SU-DHL-6 (cell line): ENCODE data around the gene LRRK1.

Experiments used
- EZH2phosphoT487 ChIP-seq: fragments of 200-600 bp; sonication (generic), shearing (Covaris generic); conservative IDR thresholded peaks from 2 replicates; pipeline ENCODE4 v1.6.1; 2018; ENCODE audit warnings: mild to moderate bottlenecking, antibody characterized with exemption, low read length, moderate library complexity, mixed read lengths
- TF ChIP-seq, protein P1 (sequence below): fragments of 200-600 bp; sonication (generic); IDR thresholded peaks from one replicate; pipeline ENCODE4 v1.5.1; 2017; ENCODE audit warnings: antibody characterized with exemption, mild to moderate bottlenecking, low read length, moderate library complexity; ENCODE audit not compliant: insufficient read depth, poor library complexity, severe bottlenecking

DNA sequence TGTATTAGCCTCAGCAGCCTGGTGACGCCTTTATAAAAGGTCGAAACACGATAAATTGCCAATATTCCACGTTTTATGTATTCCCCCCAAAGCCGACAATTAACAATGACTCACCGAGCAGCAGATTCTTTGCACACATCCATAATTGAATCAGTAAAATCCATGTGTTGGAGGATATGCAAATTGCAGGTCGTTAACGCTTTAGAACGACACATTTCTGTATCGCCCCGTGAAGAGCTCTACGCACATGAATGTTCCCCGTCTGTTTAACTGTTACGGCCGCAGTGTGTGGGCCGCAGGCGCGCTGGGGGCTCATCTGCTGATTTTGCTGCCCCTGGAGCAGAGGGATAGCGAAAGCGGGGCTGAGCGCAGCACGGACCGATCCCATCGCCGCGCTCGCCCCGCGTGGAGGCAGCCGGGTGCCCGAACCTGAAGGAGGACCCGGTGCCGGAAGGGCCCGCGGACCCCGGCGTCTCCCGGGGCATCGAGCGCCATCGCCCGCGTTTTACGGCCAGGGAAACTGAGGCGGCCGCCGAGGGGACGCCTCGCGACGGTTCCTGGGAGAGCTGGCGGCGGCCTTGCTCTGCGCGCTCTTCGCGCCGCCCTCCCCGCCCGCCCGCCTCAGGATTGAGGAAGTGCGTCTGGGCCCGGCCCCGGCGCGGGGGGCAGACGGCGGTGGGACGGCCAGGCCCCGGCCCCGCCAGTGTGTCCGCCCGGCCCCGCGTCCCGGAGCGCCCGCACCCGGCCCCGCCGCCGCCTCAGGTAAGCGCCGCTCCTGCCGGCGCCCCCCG, at the start of gene LRRK1:
- TF ChIP-seq, protein P1, sequence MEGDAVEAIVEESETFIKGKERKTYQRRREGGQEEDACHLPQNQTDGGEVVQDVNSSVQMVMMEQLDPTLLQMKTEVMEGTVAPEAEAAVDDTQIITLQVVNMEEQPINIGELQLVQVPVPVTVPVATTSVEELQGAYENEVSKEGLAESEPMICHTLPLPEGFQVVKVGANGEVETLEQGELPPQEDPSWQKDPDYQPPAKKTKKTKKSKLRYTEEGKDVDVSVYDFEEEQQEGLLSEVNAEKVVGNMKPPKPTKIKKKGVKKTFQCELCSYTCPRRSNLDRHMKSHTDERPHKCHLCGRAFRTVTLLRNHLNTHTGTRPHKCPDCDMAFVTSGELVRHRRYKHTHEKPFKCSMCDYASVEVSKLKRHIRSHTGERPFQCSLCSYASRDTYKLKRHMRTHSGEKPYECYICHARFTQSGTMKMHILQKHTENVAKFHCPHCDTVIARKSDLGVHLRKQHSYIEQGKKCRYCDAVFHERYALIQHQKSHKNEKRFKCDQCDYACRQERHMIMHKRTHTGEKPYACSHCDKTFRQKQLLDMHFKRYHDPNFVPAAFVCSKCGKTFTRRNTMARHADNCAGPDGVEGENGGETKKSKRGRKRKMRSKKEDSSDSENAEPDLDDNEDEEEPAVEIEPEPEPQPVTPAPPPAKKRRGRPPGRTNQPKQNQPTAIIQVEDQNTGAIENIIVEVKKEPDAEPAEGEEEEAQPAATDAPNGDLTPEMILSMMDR = no peak
- no peak for TF ChIP-seq EZH2phosphoT487
